Stomach (tissue), 4 donors: Measurements from ENCODE around the gene EIPR1.

Source experiments
- EP300 ChIP-seq: sonication (generic); formaldehyde crosslinking; IDR thresholded peaks from one replicate; pipeline ENCODE4 v1.6.1; 2017; ENCODE audit warnings: antibody characterized with exemption
- POLR2A ChIP-seq, 4 donors: fragments of 450-650 bp; IDR thresholded peaks; one replicate each; pipeline ENCODE4 v1.6.1; 2016; ENCODE audit warnings: antibody characterized with exemption in 4 of 4, control low read depth in 2 of 4, mild to moderate bottlenecking in 1 of 4, moderate library complexity in 1 of 4
- POLR2AphosphoS5 ChIP-seq, 3 donors: sonication (generic); formaldehyde crosslinking; IDR thresholded peaks; one replicate each; pipeline ENCODE4 v1.6.1; 2016; ENCODE audit warnings: antibody characterized with exemption in 3 of 3
- TF ChIP-seq, protein P1 (sequence below), 7 experiments: fragments of 450-650 bp in 4 of 7; fragments of 200-600 bp in 3 of 7; sonication (generic) in 3 of 7; IDR thresholded peaks; one replicate each; pipeline ENCODE4 v1.5.1; 2016 to 2019; ENCODE audit warnings: antibody characterized with exemption in 7 of 7, control low read depth in 2 of 7, mild to moderate bottlenecking in 1 of 7

DNA sequence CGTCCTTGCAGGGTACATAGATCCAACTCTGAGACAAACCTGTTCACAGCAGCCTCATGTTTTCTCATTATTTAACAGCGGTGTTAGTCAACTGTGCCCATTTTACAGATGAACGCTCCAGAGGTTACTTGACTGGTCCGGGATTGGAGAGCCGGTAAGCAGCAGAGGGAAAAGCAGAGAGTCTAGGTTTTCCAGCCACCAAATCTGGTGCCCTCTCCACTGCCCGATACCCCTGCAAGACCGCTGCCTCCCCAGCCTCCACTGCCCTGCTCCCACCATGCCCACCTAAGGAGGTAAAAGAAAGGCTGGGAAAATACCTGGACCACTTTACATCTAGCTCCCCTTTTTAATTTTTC is 51.5 kb downstream of the EIPR1 start:
- TF ChIP-seq, protein P1, sequence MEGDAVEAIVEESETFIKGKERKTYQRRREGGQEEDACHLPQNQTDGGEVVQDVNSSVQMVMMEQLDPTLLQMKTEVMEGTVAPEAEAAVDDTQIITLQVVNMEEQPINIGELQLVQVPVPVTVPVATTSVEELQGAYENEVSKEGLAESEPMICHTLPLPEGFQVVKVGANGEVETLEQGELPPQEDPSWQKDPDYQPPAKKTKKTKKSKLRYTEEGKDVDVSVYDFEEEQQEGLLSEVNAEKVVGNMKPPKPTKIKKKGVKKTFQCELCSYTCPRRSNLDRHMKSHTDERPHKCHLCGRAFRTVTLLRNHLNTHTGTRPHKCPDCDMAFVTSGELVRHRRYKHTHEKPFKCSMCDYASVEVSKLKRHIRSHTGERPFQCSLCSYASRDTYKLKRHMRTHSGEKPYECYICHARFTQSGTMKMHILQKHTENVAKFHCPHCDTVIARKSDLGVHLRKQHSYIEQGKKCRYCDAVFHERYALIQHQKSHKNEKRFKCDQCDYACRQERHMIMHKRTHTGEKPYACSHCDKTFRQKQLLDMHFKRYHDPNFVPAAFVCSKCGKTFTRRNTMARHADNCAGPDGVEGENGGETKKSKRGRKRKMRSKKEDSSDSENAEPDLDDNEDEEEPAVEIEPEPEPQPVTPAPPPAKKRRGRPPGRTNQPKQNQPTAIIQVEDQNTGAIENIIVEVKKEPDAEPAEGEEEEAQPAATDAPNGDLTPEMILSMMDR (IDR thresholded peaks at IDR 0.05): no peak
- no peak for TF ChIP-seq POLR2AphosphoS5 (IDR thresholded peaks at IDR 0.05)
- TF ChIP-seq POLR2A (IDR thresholded peaks at IDR 0.05): no peak
- TF ChIP-seq EP300: no peak
